ENCODE results near the gene RAPSN. TPM values are rescaled to one million over a fixed set of nuclear protein-coding genes. Genes with fewer than 3 reads are reported as not detected.

The RAPSN gene
- total RNA-seq, 1 donor from 2014 or later: not detected

GRCh38 chr11:47413908-47414684 is 34.8 kb downstream of the RAPSN start:
- Histone ChIP-seq H3K4me3 (no peak overlapping the region), H3K79me2 (ENCODE audit: low read depth) (no peaks in the 10 kb centered on the region), H2AFZ (replicated peaks) (no peak overlapping the region), H3K36me3 (no peaks in the 10 kb centered on the region), H3K27me3 (no peaks in the 10 kb centered on the region), H3K4me1 (no peaks in the 10 kb centered on the region), H3K9ac (no peak overlapping the region), H3K4me2 (no peak overlapping the region), H3K27ac (no peak overlapping the region), H4K20me1 (ENCODE audit: low read depth) (peaks cover 2% of the 10 kb centered on the region), H3K9me3 (ENCODE audit: low read depth) (no peaks in the 10 kb centered on the region), H3F3A (ENCODE audit: low read depth) (no peaks in the 10 kb centered on the region)
- Mint-ChIP-seq H3K4me1 (peaks cover 13% of the 10 kb centered on the region), H3K27ac (peak overlapping the region; percentile 6), H3K36me3 (peaks cover 20% of the 10 kb centered on the region), H3K9me3 (no peaks in the 10 kb centered on the region), H3K4me3 (no peak overlapping the region), H3K27me3 (ENCODE audit: insufficient read depth, low read depth) (no peaks in the 10 kb centered on the region)
- TF ChIP-seq CTCF (IDR thresholded peaks at IDR 0.05) (no peak), EZH2phosphoT487 (IDR thresholded peaks at IDR 0.05) (no peak), EZH2 (IDR thresholded peaks at IDR 0.05) (no peak)
- DNase-seq (ENCODE audit: low spot score): peak; percentile 1

GRCh38 chr11:47413351-47413750 is 35.6 kb downstream of the RAPSN start:
- peak; percentile 0 for DNase-seq (ENCODE audit: low spot score)
- H3K9me3 ChIP-seq (ENCODE audit: low read depth): no peaks in the 10 kb centered on the region
- no peak overlapping the region for H2AFZ ChIP-seq (replicated peaks)
- no peaks in the 10 kb centered on the region for H3K27me3 ChIP-seq
- H3K4me3 Mint-ChIP-seq: no peak overlapping the region
- peaks cover 16% of the 10 kb centered on the region for H3K36me3 Mint-ChIP-seq
- H3K4me2 ChIP-seq: no peak overlapping the region
- H3K9me3 Mint-ChIP-seq: no peaks in the 10 kb centered on the region
- H3K4me3 ChIP-seq: no peak overlapping the region
- no peaks in the 10 kb centered on the region for H3F3A ChIP-seq (ENCODE audit: low read depth)
- no peak for TF ChIP-seq EZH2 (IDR thresholded peaks at IDR 0.05)
- TF ChIP-seq CTCF (IDR thresholded peaks at IDR 0.05): no peak
- no peak for TF ChIP-seq EZH2phosphoT487 (IDR thresholded peaks at IDR 0.05)
- no peaks in the 10 kb centered on the region for H3K79me2 ChIP-seq (ENCODE audit: low read depth)
- no peak overlapping the region for H3K27ac Mint-ChIP-seq
- no peak overlapping the region for H3K27ac ChIP-seq
- no peak overlapping the region for H3K9ac ChIP-seq
- H3K4me1 ChIP-seq: no peaks in the 10 kb centered on the region
- H3K27me3 Mint-ChIP-seq (ENCODE audit: insufficient read depth, low read depth): peaks cover 2% of the 10 kb centered on the region
- H4K20me1 ChIP-seq (ENCODE audit: low read depth): peaks cover 2% of the 10 kb centered on the region
- no peaks in the 10 kb centered on the region for H3K36me3 ChIP-seq
- H3K4me1 Mint-ChIP-seq: peaks cover 18% of the 10 kb centered on the region

DNA sequence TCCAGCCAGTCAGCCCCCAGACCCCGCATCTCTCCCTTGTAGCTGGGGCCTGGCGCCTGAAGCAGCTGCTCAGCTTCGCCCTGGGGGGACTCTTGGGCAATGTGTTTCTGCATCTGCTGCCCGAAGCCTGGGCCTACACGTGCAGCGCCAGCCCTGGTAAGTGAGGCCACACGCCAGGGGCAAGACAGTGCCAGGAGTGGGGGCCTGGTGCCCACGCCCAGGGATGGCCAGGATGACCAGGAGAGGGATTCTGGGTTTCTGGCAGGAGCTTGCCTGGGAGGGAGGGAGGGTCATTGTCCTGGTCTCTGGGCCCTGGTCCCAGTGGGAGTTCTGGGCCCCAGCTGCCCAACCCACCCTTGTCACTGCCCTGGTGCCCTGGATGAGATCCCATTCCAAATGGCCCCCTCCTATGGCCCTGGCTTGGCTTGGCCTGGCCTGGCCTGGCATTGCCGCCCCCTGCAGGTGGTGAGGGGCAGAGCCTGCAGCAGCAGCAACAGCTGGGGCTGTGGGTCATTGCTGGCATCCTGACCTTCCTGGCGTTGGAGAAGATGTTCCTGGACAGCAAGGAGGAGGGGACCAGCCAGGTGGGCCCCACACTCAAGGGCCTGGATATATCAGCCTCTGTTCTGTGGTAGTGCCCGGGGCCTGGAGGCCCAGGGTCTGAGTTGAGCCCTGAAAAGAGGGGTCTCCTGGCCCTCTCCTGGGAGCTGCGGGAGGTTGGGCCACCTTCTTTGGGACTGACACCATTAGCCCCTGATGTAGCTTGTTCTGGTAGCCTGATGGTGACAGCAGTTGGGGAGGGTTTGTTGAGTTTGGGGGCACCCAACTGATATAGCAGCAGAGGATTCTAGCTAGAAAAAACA is 36.8 kb downstream of the RAPSN start:
- no peaks in the 10 kb centered on the region for H3K9me3 ChIP-seq (ENCODE audit: low read depth)
- TF ChIP-seq CTCF (IDR thresholded peaks at IDR 0.05) (peak; percentile 83), EZH2phosphoT487 (IDR thresholded peaks at IDR 0.05) (no peak), EZH2 (IDR thresholded peaks at IDR 0.05) (no peak)
- H3K4me2 ChIP-seq: no peak overlapping the region
- Mint-ChIP-seq H3K4me1 (peaks cover 24% of the 10 kb centered on the region), H3K27ac (no peak overlapping the region), H3K9me3 (no peaks in the 10 kb centered on the region), H3K36me3 (peaks cover 9% of the 10 kb centered on the region), H3K4me3 (no peak overlapping the region), H3K27me3 (ENCODE audit: insufficient read depth, low read depth) (peaks cover 2% of the 10 kb centered on the region)
- no peaks in the 10 kb centered on the region for H3K27me3 ChIP-seq
- H3K4me1 ChIP-seq: no peaks in the 10 kb centered on the region
- peaks cover 11% of the 10 kb centered on the region for H3F3A ChIP-seq (ENCODE audit: low read depth)
- H3K79me2 ChIP-seq (ENCODE audit: low read depth): no peaks in the 10 kb centered on the region
- no peak overlapping the region for H3K27ac ChIP-seq
- H3K9ac ChIP-seq: no peak overlapping the region
- H3K36me3 ChIP-seq: no peaks in the 10 kb centered on the region
- DNase-seq (ENCODE audit: low spot score): peak; percentile 80
- H4K20me1 ChIP-seq (ENCODE audit: low read depth): peaks cover 2% of the 10 kb centered on the region
- H3K4me3 ChIP-seq: no peak overlapping the region
- no peak overlapping the region for H2AFZ ChIP-seq (replicated peaks)

Measured in neural progenitor cell (in vitro differentiated cells).